Activated naive CD8-positive, alpha-beta T cell treated with anti-CD3 and anti-CD28 coated beads, Interleukin-2, amount 10 ng/mL, durations not matched to agents 7 days and 5 days (primary cell): ENCODE data around the gene BCAS3. TPM values are rescaled to one million over a fixed set of nuclear protein-coding genes. Genes with fewer than 3 reads are reported as not detected.

Experiments
- ATAC-seq: fragments of 150-1000 bp; cut with Tn5 transposase; one replicate; pipeline ENCODE4 v1.10.0; 2021; ENCODE audit warnings: low read depth, moderate library complexity
- POLR2A ChIA-PET: fragments of 350-600 bp; sonication (Branson Sonifier 250); formaldehyde crosslinking; loops from one replicate; lab custom pipeline; 2021; ENCODE audit warnings: antibody characterized with exemption; lab: Charles Lee
- DNase-seq: peaks from one replicate; pipeline ENCODE4 v3.0.0; 2021
- H3K27ac Mint-ChIP-seq: one replicate; pipeline ENCODE4 v1.8.0; 2022; ENCODE audit warnings: mild to moderate bottlenecking, mixed read lengths
- H3K27me3 Mint-ChIP-seq: one replicate; pipeline ENCODE4 v1.8.0; 2022; ENCODE audit warnings: mild to moderate bottlenecking, moderate library complexity, mixed read lengths
- H3K36me3 Mint-ChIP-seq: one replicate; pipeline ENCODE4 v1.8.0; 2021; ENCODE audit warnings: mild to moderate bottlenecking, mixed read lengths
- H3K4me1 Mint-ChIP-seq: one replicate; pipeline ENCODE4 v1.8.0; 2021; ENCODE audit warnings: mixed read lengths
- H3K4me3 Mint-ChIP-seq: one replicate; pipeline ENCODE4 v1.8.0; 2022; ENCODE audit warnings: mild to moderate bottlenecking, moderate library complexity, mixed read lengths
- H3K9me3 Mint-ChIP-seq: one replicate; pipeline ENCODE4 v1.8.0; 2021; ENCODE audit warnings: mixed read lengths
- total RNA-seq, 2 experiments: library from RNA; stranded (reverse); gene quantifications; one replicate each; pipeline ENCODE4 v1.2.3, GENCODE V29; 2021

Gene BCAS3
- total RNA-seq, 2 experiments from 2014 or later, result 21.6 to 27.3 TPM

DNA sequence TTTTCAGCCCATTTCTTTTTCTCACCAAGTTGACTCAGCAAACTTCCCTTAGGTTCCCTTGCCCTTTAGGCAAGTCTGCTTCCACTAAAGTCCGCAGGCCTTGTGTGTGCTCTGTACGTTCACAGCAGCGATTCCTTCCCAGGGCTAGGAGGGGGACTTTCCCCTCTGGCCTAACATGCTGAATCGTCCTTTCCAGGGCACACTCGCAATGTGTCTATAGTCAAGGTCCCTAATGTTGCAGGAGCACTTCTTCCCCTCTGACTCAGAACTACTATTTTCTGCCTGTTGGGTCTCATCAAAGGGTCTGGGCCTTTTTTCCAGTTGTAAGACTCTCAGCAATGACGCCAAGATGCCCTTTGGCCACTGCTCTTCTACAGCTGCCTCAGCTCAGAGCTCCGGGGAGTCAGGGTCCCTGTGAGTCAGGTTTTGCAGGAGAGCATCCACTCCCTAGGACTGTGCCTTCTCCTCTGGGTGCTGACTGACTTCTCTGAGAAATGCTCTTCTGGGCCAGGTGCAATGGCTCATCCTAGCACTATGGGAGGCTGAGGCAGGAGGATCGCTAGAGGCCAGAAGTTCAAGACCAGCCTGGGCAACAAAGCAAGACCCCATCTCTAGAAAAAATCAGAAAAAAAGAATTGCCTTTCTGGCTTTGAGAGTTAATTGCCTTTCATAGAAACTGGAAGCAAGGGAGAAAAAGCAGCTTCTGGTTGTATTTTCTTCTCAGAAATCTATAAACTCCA is 657.6 kb downstream of the BCAS3 start:
- Mint-ChIP-seq H3K4me1 (peaks cover 1% of the 10 kb centered on the region), H3K27ac (no peak overlapping the region), H3K27me3 (no peaks in the 10 kb centered on the region), H3K4me3 (no peak overlapping the region), H3K36me3 (no peaks in the 10 kb centered on the region), H3K9me3 (no peaks in the 10 kb centered on the region)
- POLR2A ChIA-PET, result no interaction called here
- no peak for ATAC-seq
- no peak for DNase-seq

- no peak for ATAC-seq
- H3K36me3 Mint-ChIP-seq, result no peaks in the 10 kb centered on the region
- H3K9me3 Mint-ChIP-seq, result no peaks in the 10 kb centered on the region
- H3K4me3 Mint-ChIP-seq, result no peak overlapping the region
- H3K27ac Mint-ChIP-seq, result no peak overlapping the region
- no peak for DNase-seq
- H3K4me1 Mint-ChIP-seq, result peaks cover 1% of the 10 kb centered on the region
- no peaks in the 10 kb centered on the region for H3K27me3 Mint-ChIP-seq
- POLR2A ChIA-PET, result no interaction called here
Measured at GRCh38 chr17:61335845-61336655, 658.4 kb downstream of the BCAS3 start.

DNA sequence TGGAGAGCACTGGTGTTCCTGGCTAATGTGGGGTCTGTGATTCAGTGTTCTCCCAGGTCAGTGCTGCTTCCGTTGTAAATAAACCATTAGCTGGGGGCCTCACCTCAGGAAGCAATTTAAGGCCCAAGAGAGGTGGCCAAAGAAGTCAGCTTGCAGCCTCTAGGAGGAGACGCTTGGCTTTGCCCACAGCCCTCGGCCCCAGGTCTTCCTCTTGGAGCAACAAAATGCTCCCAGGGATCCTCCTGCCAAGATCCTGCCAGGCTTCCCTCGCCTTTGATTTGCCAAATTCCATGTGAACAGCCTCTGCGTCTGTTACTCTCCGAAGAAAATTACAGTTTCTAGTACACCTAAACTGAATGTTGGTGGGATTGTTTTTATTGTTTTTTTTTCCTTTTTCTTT is 659.6 kb downstream of the BCAS3 start:
- H3K27ac Mint-ChIP-seq, result no peak overlapping the region
- no peak overlapping the region for H3K4me3 Mint-ChIP-seq

DNA sequence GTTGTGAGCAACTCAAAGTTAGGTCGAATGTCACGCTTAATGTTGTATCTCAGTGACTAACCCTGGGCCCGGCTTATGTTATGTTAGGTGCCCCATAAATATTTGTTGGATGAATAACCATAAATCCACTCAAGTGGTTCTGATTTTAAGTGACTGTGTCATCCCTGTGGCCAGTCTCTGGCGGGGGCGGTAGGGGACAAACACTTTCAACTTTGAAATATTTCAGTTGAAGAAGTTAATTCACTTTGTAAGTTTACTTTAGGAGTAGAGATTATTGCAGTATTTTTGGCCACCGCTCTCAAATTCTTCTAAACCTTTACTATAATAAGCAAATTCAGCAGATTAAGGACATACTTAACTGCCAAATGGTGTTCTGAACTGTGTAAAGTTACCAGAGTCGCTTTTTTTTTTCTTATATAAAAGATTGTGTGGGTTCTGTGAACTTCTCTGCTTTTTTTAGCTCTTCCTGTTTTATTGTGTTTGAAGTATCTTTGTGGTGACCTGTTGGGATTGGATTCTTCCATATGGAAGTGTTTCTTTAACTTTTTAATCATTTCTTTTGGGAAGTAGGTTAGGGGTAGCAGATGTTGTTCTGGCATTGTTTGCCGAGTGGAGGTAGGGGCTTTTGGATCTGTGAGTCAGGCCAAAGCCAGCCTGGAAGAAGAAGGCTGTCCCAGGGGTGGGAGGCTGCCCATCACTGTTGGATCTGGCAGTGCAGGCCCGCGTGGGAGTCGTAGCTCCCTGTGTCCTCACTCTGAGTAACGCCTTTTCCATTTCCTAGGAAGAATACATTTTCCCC is 660.5 kb downstream of the BCAS3 start:
- H3K27ac Mint-ChIP-seq, result no peak overlapping the region
- H3K4me1 Mint-ChIP-seq, result peaks cover 1% of the 10 kb centered on the region
- ATAC-seq (no peak), DNase-seq (no peak)
- no peaks in the 10 kb centered on the region for H3K9me3 Mint-ChIP-seq
- H3K27me3 Mint-ChIP-seq, result no peaks in the 10 kb centered on the region
- H3K36me3 Mint-ChIP-seq, result no peaks in the 10 kb centered on the region
- POLR2A ChIA-PET, result no interaction called here
- H3K4me3 Mint-ChIP-seq, result no peak overlapping the region

More for the DNA sequence above, 659.6 kb downstream of the BCAS3 start:
- DNase-seq, result no peak
- Mint-ChIP-seq H3K27me3 (no peaks in the 10 kb centered on the region), H3K36me3 (no peaks in the 10 kb centered on the region), H3K4me1 (peaks cover 1% of the 10 kb centered on the region), H3K9me3 (no peaks in the 10 kb centered on the region)
- POLR2A ChIA-PET, result no interaction called here
- ATAC-seq, result no peak

DNA sequence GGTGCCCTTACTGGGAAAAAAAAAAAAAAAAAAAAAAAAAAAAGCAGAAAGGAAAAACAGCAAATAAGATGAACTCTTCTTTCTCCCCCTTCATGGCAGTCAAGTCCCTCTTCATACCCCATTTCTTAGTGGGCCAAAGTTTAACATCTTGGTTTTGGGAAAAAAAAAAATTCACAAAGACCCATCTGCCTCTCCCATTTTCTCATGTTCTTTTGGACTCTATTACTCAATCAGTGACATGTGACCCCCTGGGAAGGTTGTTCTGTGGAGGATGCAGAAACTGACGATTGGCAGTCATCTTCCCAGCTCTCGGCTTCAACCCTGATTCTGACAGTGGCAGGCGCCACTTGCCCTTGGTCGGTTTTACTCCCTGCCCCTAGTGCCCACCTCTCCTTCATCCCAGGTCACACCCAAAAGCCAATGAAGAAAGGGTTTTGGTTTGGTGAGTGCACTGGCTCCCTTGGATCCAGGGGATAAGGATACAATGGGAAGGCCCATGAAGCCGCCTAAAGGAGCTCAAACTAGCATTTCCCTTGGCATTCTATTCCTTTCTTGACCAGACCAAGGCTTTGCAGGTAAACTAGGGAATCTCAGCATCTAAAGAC is 661.3 kb downstream of the BCAS3 start:
- DNase-seq (no peak), ATAC-seq (no peak)
- H3K9me3 Mint-ChIP-seq, result no peaks in the 10 kb centered on the region
- H3K4me3 Mint-ChIP-seq, result no peak overlapping the region
- H3K36me3 Mint-ChIP-seq, result no peaks in the 10 kb centered on the region
- peaks cover 1% of the 10 kb centered on the region for H3K4me1 Mint-ChIP-seq
- H3K27ac Mint-ChIP-seq, result no peak overlapping the region
- no peaks in the 10 kb centered on the region for H3K27me3 Mint-ChIP-seq
- POLR2A ChIA-PET, result no interaction called here

- no peak for DNase-seq
- Mint-ChIP-seq H3K36me3 (no peaks in the 10 kb centered on the region), H3K4me1 (peaks cover 1% of the 10 kb centered on the region), H3K4me3 (no peak overlapping the region), H3K27ac (no peak overlapping the region), H3K9me3 (no peaks in the 10 kb centered on the region), H3K27me3 (no peaks in the 10 kb centered on the region)
- POLR2A ChIA-PET, result no interaction called here
- ATAC-seq, result no peak
Measured at GRCh38 chr17:61340431-61341209, 663.0 kb downstream of the BCAS3 start.

DNA sequence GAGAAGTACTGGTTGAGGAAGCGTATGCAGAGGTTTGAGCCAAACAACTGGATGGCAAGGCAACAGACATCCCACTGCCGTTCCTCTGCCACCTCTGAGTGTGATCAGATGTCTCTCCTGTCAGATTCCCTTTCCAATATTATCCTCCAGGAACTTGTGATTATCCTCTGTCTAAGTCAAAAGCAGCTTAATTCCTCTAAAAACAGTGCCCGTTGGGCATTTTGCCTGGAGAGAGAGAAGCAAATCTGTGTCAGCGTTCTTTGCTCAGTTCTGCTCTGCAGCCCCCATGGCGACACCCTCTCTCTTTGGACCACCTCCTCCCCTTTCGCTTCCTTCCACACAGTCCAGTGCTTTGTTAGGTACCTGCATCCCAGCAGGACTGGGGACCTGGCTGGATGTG is 665.9 kb downstream of the BCAS3 start:
- POLR2A ChIA-PET, result no interaction called here
- no peaks in the 10 kb centered on the region for H3K9me3 Mint-ChIP-seq
- ATAC-seq (no peak), DNase-seq (no peak)
- H3K4me3 Mint-ChIP-seq, result no peak overlapping the region
- H3K4me1 Mint-ChIP-seq, result no peaks in the 10 kb centered on the region
- no peaks in the 10 kb centered on the region for H3K36me3 Mint-ChIP-seq
- H3K27me3 Mint-ChIP-seq, result no peaks in the 10 kb centered on the region
- no peak overlapping the region for H3K27ac Mint-ChIP-seq

GRCh38 chr17:61345061-61345460 is 667.4 kb downstream of the BCAS3 start:
- POLR2A ChIA-PET, result no interaction called here
- Mint-ChIP-seq H3K9me3 (no peaks in the 10 kb centered on the region), H3K4me1 (no peaks in the 10 kb centered on the region), H3K4me3 (no peak overlapping the region), H3K27ac (no peak overlapping the region), H3K36me3 (no peaks in the 10 kb centered on the region), H3K27me3 (no peaks in the 10 kb centered on the region)
- ATAC-seq (no peak), DNase-seq (no peak)

- no peaks in the 10 kb centered on the region for H3K36me3 Mint-ChIP-seq
- ATAC-seq (no peak), DNase-seq (no peak)
- no peaks in the 10 kb centered on the region for H3K27me3 Mint-ChIP-seq
- POLR2A ChIA-PET, result no interaction called here
- no peaks in the 10 kb centered on the region for H3K4me1 Mint-ChIP-seq
- no peak overlapping the region for H3K27ac Mint-ChIP-seq
- no peaks in the 10 kb centered on the region for H3K9me3 Mint-ChIP-seq
- H3K4me3 Mint-ChIP-seq, result no peak overlapping the region
Measured at GRCh38 chr17:61345825-61346666, 668.4 kb downstream of the BCAS3 start.

GRCh38 chr17:61349350-61349749 is 671.7 kb downstream of the BCAS3 start:
- Mint-ChIP-seq H3K36me3 (no peaks in the 10 kb centered on the region), H3K4me3 (no peak overlapping the region), H3K9me3 (no peaks in the 10 kb centered on the region), H3K4me1 (peaks cover 3% of the 10 kb centered on the region), H3K27me3 (no peaks in the 10 kb centered on the region), H3K27ac (no peak overlapping the region)
- POLR2A ChIA-PET, result no interaction called here
- DNase-seq (no peak), ATAC-seq (no peak)

DNA sequence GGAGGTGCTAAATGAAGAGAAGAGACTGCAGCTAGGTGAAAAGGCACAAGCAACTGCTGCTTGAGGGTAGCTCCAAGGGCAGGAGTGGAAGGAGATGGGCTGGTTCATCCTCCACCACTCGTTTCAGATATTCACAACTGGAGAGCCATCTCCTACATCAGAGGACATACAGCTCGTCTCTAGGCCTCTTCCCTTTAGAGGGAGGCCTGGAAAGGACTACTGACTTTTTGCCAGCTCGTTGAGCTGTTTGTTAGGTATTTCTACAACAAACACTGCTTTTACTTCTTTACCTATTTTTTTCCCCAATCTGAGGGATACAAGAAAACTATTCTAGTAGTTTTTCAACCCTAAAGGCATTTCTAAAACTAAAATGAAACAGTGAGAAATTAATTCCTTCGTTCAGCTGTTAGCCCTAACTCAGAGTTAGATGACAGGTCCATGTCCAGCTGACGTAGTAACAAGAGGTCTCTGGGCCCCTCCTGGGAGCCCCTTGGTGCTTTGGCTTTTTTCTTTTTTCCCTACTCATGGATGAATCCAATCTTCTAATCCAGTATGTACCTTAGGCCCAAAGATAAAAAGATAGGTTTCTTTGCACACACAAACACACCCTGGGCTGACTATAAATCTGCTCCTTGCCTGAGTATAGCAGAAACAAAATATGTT is 674.2 kb downstream of the BCAS3 start:
- no peak for DNase-seq
- Mint-ChIP-seq H3K27ac (no peak overlapping the region), H3K4me3 (no peak overlapping the region), H3K9me3 (no peaks in the 10 kb centered on the region), H3K36me3 (no peaks in the 10 kb centered on the region), H3K27me3 (no peaks in the 10 kb centered on the region), H3K4me1 (peaks cover 3% of the 10 kb centered on the region)
- ATAC-seq, result no peak
- POLR2A ChIA-PET, result no interaction called here

DNA sequence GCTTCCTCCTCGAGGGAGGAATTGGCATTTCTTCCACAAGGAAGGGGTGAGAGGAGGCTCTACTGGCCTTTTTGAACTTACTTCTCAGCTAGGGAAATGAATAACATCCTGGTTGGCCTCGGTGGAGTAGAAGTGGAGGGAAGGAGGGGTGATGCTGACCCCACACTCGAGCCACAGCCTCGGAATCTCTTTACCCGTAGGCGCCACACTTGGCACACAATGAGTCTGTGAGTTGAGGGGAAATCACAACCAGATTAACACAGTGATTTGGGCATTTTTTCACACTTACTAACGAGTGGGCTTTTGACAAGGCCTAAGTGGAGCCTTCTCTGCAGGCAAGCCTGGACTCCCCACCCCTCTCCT is 674.7 kb downstream of the BCAS3 start:
- POLR2A ChIA-PET, result no interaction called here
- no peaks in the 10 kb centered on the region for H3K36me3 Mint-ChIP-seq

More for the DNA sequence above, 674.7 kb downstream of the BCAS3 start:
- Mint-ChIP-seq H3K4me1 (peaks cover 3% of the 10 kb centered on the region), H3K27ac (no peak overlapping the region), H3K4me3 (no peak overlapping the region), H3K9me3 (no peaks in the 10 kb centered on the region), H3K27me3 (no peaks in the 10 kb centered on the region)
- DNase-seq (no peak), ATAC-seq (no peak)
